Mesenchymal stem cell (in vitro differentiated cells and primary cell): ENCODE results near the gene ZNF579.

Source experiments
- DNase-seq: peaks from one replicate; pipeline ENCODE4 v3.0.0-alpha.2; 2013
- H2AFZ ChIP-seq: one replicate; pipeline ENCODE4 v1.6.1; 2013; ENCODE audit warnings: low read depth, mild to moderate bottlenecking, control low read depth, inconsistent platforms, low read length, moderate library complexity
- H2AK5ac ChIP-seq: 2 replicates; pipeline ENCODE4 v1.6.1; 2013; ENCODE audit warnings: low read length, moderate library complexity, mild to moderate bottlenecking, inconsistent platforms; ENCODE audit not compliant: severe bottlenecking
- H2BK120ac ChIP-seq: one replicate; pipeline ENCODE4 v1.6.1; 2013; ENCODE audit warnings: low read depth, mild to moderate bottlenecking, inconsistent platforms, low read length, moderate library complexity
- H2BK12ac ChIP-seq, 2 experiments: one replicate each; pipeline ENCODE4 v1.6.1; 2013; ENCODE audit warnings: inconsistent platforms in 2 of 2, low read length in 2 of 2, mild to moderate bottlenecking in 2 of 2, moderate library complexity in 2 of 2, control low read depth in 1 of 2
- H2BK15ac ChIP-seq: one replicate; pipeline ENCODE4 v1.6.1; 2013; ENCODE audit warnings: mild to moderate bottlenecking, low read depth, inconsistent platforms; ENCODE audit not compliant: poor library complexity, severe bottlenecking
- H2BK5ac ChIP-seq: 2 replicates; pipeline ENCODE4 v1.6.1; 2013; ENCODE audit warnings: low read depth, mild to moderate bottlenecking, low read length, control low read depth, inconsistent platforms; ENCODE audit not compliant: poor library complexity, severe bottlenecking
- H3K14ac ChIP-seq, 2 experiments: one replicate each; pipeline ENCODE4 v1.6.1; 2013; ENCODE audit warnings: inconsistent platforms in 2 of 2, low read length in 2 of 2, control low read depth in 1 of 2, mild to moderate bottlenecking in 1 of 2, moderate library complexity in 1 of 2
- H3K18ac ChIP-seq, 2 experiments: one replicate each; pipeline ENCODE4 v1.6.1; 2013; ENCODE audit warnings: inconsistent platforms in 2 of 2, low read length in 2 of 2, control low read depth in 1 of 2, low read depth in 1 of 2, mild to moderate bottlenecking in 1 of 2
- H3K23ac ChIP-seq, 2 experiments: one replicate each; pipeline ENCODE4 v1.6.1; 2013; ENCODE audit warnings: inconsistent platforms in 2 of 2, low read length in 2 of 2, mild to moderate bottlenecking in 2 of 2, moderate library complexity in 2 of 2, control low read depth in 1 of 2
- H3K27ac ChIP-seq: 2 replicates; pipeline ENCODE4 v1.5.1; 2013; ENCODE audit warnings: mild to moderate bottlenecking, moderate library complexity, low read length, control low read depth, inconsistent platforms; ENCODE audit not compliant: poor library complexity, severe bottlenecking
- H3K27me3 ChIP-seq, 2 experiments: 2 replicates each; pipeline versions ENCODE4 v1.6.1 to v1.7.0; 2013; ENCODE audit warnings: low read length in 2 of 2, mild to moderate bottlenecking in 2 of 2, moderate library complexity in 2 of 2, control low read depth in 1 of 2, inconsistent platforms in 1 of 2; ENCODE audit not compliant: control insufficient read depth in 1 of 2, insufficient read depth in 1 of 2
- H3K36me3 ChIP-seq, 2 experiments: 2 replicates each; pipeline versions ENCODE4 v1.6.1 to v1.7.0; 2013; ENCODE audit warnings: low read length in 2 of 2, control low read depth in 1 of 2, inconsistent platforms in 1 of 2, low read depth in 1 of 2, mild to moderate bottlenecking in 1 of 2; ENCODE audit not compliant: insufficient read depth in 2 of 2, control insufficient read depth in 1 of 2
- H3K4ac ChIP-seq, 2 experiments: one replicate each; pipeline ENCODE4 v1.6.1; 2013; ENCODE audit warnings: inconsistent platforms in 2 of 2, low read length in 2 of 2, mild to moderate bottlenecking in 2 of 2, moderate library complexity in 2 of 2, control low read depth in 1 of 2, low read depth in 1 of 2
- H3K4me1 ChIP-seq: 2 replicates; pipeline ENCODE4 v1.6.1; 2013; ENCODE audit warnings: low read depth, low read length, control low read depth; ENCODE audit not compliant: control insufficient read depth, insufficient read depth
- H3K4me2 ChIP-seq: 2 replicates; pipeline ENCODE4 v1.6.1; 2013; ENCODE audit warnings: low read length, mild to moderate bottlenecking, inconsistent platforms; ENCODE audit not compliant: poor library complexity, severe bottlenecking
- H3K4me3 ChIP-seq, 2 experiments: 2 replicates each; pipeline versions ENCODE4 v1.5.1 to v1.7.0; 2013; ENCODE audit warnings: low read length in 2 of 2, mild to moderate bottlenecking in 2 of 2, control low read depth in 1 of 2, low read depth in 1 of 2; ENCODE audit not compliant: insufficient read depth in 1 of 2
- H3K79me1 ChIP-seq: replicated peaks from 2 replicates; pipeline ENCODE4 v1.6.1; 2013; ENCODE audit warnings: mild to moderate bottlenecking, control low read depth, low read length, inconsistent platforms; ENCODE audit not compliant: poor library complexity, severe bottlenecking
- H3K9ac ChIP-seq: 2 replicates; pipeline ENCODE4 v1.7.0; 2013; ENCODE audit warnings: mild to moderate bottlenecking, low read length, moderate library complexity
- H3K9me3 ChIP-seq: 2 replicates; pipeline ENCODE4 v1.7.0; 2013; ENCODE audit warnings: mild to moderate bottlenecking, low read length; ENCODE audit not compliant: control insufficient read depth
- H4K8ac ChIP-seq: one replicate; pipeline ENCODE4 v1.6.1; 2013; ENCODE audit warnings: inconsistent platforms, mild to moderate bottlenecking, low read length, moderate library complexity
- H4K91ac ChIP-seq: one replicate; pipeline ENCODE4 v1.6.1; 2013; ENCODE audit warnings: mild to moderate bottlenecking, low read length, inconsistent platforms
- WGBS: methylation state at CpG from one replicate; pipeline ENCODE4 v1.1.7; 2013; ENCODE audit warnings: mixed read lengths; 5-methylcytosine and 5-hydroxymethylcytosine counted together

ZNF579 gene

DNA sequence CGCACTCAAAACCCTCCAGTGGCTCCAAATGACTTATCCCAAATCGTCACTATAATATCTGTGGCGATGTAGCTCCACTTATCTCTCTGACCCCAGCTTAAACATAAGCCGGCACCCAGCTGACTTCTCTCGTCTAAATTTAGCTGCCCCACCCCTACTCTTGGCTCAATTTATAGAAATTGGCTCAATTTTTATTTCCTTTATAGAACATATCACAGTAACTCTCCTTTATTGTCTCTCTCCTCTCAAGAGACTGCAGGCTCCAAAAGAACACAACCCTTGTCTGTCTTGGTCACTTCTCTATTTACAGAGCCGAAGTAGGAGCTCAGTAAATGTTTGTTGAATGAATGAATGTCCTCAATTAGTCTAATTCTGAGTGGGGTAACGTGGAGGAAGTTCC, 42.9 kb upstream of the ZNF579 start:
- Histone ChIP-seq H3K23ac (no peak overlapping the region), H3K79me1 (peaks cover 18% of the 10 kb centered on the region)
- 92% methylated on average over 6 of the region's 7 CpGs for WGBS

DNA sequence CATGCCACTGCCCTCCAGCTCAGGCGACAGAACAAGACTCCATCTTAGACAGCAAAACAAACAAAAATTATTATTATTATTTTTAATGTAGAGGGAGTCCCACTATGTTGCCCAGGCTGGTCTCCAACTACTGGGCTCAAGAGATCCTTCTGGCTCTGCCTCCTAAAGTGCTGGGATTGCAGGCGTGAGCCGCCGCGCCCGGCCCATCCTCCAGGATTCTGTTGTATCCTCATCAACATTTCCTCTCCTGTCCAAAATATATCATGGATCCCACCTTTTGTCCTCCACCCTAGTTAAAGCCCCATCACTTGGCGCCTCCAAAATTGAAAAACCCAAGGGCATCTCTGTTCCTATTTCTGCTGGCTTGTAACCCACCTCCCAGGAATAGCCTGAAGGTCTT, 42.5 kb upstream of the ZNF579 start:
- WGBS = 96% methylated on average over 6 of the region's 7 CpGs
- Histone ChIP-seq H3K79me1 (peaks cover 20% of the 10 kb centered on the region), H2BK120ac (no peak overlapping the region), H3K9me3 (no peaks in the 10 kb centered on the region), H2BK12ac (no peak overlapping the region), H3K4me1 (peaks cover 7% of the 10 kb centered on the region), H3K4me2 (no peak overlapping the region), H3K14ac (no peak overlapping the region), H3K36me3 (peaks cover 8 to 27% of the 10 kb centered on the region in 2 experiments), H3K27ac (no peak overlapping the region), H3K4ac (no peak overlapping the region), H4K91ac (no peak overlapping the region), H3K27me3 (no peaks in the 10 kb centered on the region), H2AK5ac (no peak overlapping the region), H3K4me3 (no peak overlapping the region), H2BK5ac (no peak overlapping the region), H3K18ac (no peak overlapping the region), H2BK15ac (no peak overlapping the region), H2AFZ (no peak overlapping the region), H3K23ac (no peak overlapping the region), H3K9ac (no peak overlapping the region), H4K8ac (no peak overlapping the region)
- no peak for DNase-seq

More for the DNA sequence above, 42.9 kb upstream of the ZNF579 start:
- Histone ChIP-seq H2AFZ (no peak overlapping the region), H4K8ac (no peak overlapping the region), H3K9me3 (no peaks in the 10 kb centered on the region), H3K4me3 (peak overlapping the region in 1 of 2 experiments; percentile 39), H2BK15ac (no peak overlapping the region), H3K4ac (no peak overlapping the region), H2AK5ac (peak overlapping the region; percentile 43), H2BK120ac (no peak overlapping the region), H3K36me3 (peaks cover 8 to 27% of the 10 kb centered on the region in 2 experiments), H3K4me2 (no peak overlapping the region), H4K91ac (no peak overlapping the region), H3K9ac (no peak overlapping the region), H3K18ac (no peak overlapping the region), H2BK5ac (no peak overlapping the region), H3K27me3 (no peaks in the 10 kb centered on the region), H3K27ac (no peak overlapping the region), H2BK12ac (no peak overlapping the region), H3K14ac (no peak overlapping the region), H3K4me1 (peaks cover 7% of the 10 kb centered on the region)
- DNase-seq = no peak

DNA sequence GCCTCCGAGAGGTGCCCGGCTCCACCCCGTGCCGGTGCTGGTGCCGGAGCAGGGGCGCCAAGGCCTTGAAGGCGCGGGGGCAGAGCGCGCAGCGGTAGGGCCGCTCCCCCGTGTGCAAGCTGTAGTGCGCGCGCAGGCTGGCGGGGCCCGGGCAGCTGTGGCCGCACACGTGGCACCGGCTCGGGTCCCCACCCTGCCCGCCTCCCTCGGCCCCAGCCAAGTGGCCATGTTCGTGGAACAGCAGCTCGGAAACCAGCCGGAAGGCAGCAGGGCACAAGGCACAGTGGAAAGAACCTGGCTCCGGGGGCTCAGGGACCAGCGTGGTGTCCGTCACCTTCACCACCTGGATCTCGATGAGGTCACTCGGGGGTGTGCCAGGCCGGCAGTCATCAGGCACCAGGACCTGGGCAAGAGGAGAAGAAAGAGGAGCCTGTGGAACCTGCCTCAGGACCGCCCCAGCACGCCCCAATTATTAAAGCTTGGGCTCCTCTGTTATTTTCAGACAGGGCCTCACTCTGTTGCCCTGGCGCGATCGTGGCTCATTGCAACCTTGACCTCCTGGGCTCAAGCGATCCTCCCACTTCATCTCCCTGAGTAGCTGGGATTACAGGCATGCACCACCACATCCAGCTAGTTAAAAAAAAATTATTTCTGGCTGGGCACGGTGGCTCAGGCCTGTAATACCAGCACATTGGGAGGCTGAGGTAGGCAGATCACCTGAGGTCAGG, 41.8 kb upstream of the ZNF579 start:
- Histone ChIP-seq H3K23ac (no peak overlapping the region), H3K27me3 (no peaks in the 10 kb centered on the region)
- WGBS = 96% methylated on average over 40 of the region's 40 CpGs

DNA sequence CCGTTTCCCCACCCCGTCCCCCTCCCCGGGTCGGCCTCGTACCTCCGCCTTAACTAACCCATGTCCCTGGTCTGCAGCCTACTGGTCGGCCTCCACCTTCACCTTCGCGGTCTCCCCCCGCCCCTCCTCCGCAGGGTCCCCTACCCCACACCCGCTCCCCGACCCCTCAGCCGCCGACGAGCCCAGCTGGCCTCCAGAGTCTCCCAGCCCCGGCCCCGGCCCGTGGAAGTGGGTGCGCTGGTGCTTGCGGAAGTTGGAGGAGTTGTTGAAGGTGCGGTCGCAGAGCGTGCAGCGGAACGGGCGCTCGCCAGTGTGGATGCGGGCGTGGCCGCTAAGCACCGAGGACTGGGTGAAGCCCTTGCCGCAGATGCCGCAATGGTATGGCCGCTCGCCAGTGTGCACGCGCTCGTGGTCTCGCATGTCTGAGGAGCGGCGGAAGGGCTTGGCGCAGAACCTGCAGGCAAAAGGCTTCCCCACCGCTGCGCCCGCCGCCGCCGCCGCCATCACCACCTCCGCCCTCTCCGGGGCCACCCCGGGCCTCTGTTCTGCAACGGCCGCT, 41.1 kb upstream of the ZNF579 start:
- no peaks in the 10 kb centered on the region for H3K9me3 ChIP-seq
- H2AK5ac ChIP-seq = no peak overlapping the region
- no peak overlapping the region for H2BK120ac ChIP-seq
- H2AFZ ChIP-seq = no peak overlapping the region
- H2BK5ac ChIP-seq = no peak overlapping the region
- H3K27ac ChIP-seq = no peak overlapping the region
- H4K8ac ChIP-seq = no peak overlapping the region
- H3K36me3 ChIP-seq = peaks cover 17 to 39% of the 10 kb centered on the region in 2 experiments
- no peak overlapping the region for H2BK15ac ChIP-seq
- H3K4ac ChIP-seq = no peak overlapping the region
- DNase-seq = no peak
- H3K18ac ChIP-seq = no peak overlapping the region
- no peak overlapping the region for H3K14ac ChIP-seq
- no peak overlapping the region for H3K9ac ChIP-seq
- H3K4me1 ChIP-seq = peaks cover 7% of the 10 kb centered on the region
- peaks cover 25% of the 10 kb centered on the region for H3K79me1 ChIP-seq
- no peak overlapping the region for H3K4me2 ChIP-seq
- H3K4me3 ChIP-seq = no peak overlapping the region
- 96% methylated on average over 55 of the region's 55 CpGs for WGBS
- H2BK12ac ChIP-seq = no peak overlapping the region
- no peak overlapping the region for H4K91ac ChIP-seq
- no peaks in the 10 kb centered on the region for H3K27me3 ChIP-seq
- H3K23ac ChIP-seq = no peak overlapping the region

More for the DNA sequence above, 41.8 kb upstream of the ZNF579 start:
- Histone ChIP-seq H3K18ac (no peak overlapping the region), H2BK5ac (no peak overlapping the region), H3K9me3 (no peaks in the 10 kb centered on the region), H3K4me3 (no peak overlapping the region), H3K4me1 (peaks cover 7% of the 10 kb centered on the region), H3K4ac (no peak overlapping the region), H3K9ac (no peak overlapping the region), H4K8ac (no peak overlapping the region), H2AK5ac (no peak overlapping the region), H2BK120ac (no peak overlapping the region), H2BK15ac (no peak overlapping the region), H4K91ac (no peak overlapping the region), H3K36me3 (peaks cover 12 to 32% of the 10 kb centered on the region in 2 experiments), H3K79me1 (peaks cover 20% of the 10 kb centered on the region), H2AFZ (no peak overlapping the region), H2BK12ac (no peak overlapping the region), H3K14ac (no peak overlapping the region), H3K4me2 (no peak overlapping the region), H3K27ac (no peak overlapping the region)
- no peak for DNase-seq
